K562 (cell line): ENCODE results near the gene FGF23. TPM values are rescaled to one million over a fixed set of nuclear protein-coding genes. Genes with fewer than 3 reads are reported as not detected.
A peak's percentile ranks its signal among the peaks of the same experiment; 100 is the strongest.

Experiments used
- EHMT2 ChIP-seq: fragments of 450-650 bp; IDR thresholded peaks from 2 replicates; pipeline ENCODE4 v1.6.1; 2018; ENCODE audit warnings: antibody characterized with exemption
- ELK1 ChIP-seq: sonication (generic); formaldehyde crosslinking; IDR thresholded peaks from 2 replicates; pipeline ENCODE4 v1.8.1; 2022; ENCODE audit warnings: missing genetic modification reagents
- EWSR1 ChIP-seq: fragments of 450-650 bp; IDR thresholded peaks from 2 replicates; pipeline ENCODE4 v1.6.1; 2018; ENCODE audit warnings: borderline replicate concordance, mild to moderate bottlenecking, low read depth, moderate library complexity; ENCODE audit not compliant: partially characterized antibody
- FOXK1 ChIP-seq: sonication (generic); formaldehyde crosslinking; IDR thresholded peaks from 2 replicates; pipeline ENCODE4 v1.8.0; 2022; ENCODE audit warnings: missing genetic modification reagents, mild to moderate bottlenecking, borderline replicate concordance
- GTF2B ChIP-seq: IDR thresholded peaks from 2 replicates; pipeline ENCODE4 v1.6.1; 2011; ENCODE audit not compliant: insufficient read length; ENCODE audit errors: extremely low read depth
- HMG20B ChIP-seq: fragments of 250-450 bp; sonication (Bioruptor Pico); IDR thresholded peaks from 2 replicates; pipeline ENCODE4 v1.5.0; 2021; ENCODE audit warnings: mild to moderate bottlenecking
- ID3 ChIP-seq, 2 experiments: fragments of 250-450 bp in 1 of 2; fragments of 450-650 bp in 1 of 2; sonication (Bioruptor Pico) in 1 of 2; IDR thresholded peaks; 2 replicates each; pipeline versions ENCODE4 v1.6.1 to v1.8.0; 2016 to 2021; ENCODE audit warnings: mild to moderate bottlenecking in 2 of 2, moderate library complexity in 2 of 2, missing compliant biosample characterization in 1 of 2, missing genetic modification characterization in 1 of 2
- KLF16 ChIP-seq: IDR thresholded peaks from 2 replicates; pipeline ENCODE4 v1.6.1; 2016; ENCODE audit warnings: antibody characterized with exemption
- LARP7 ChIP-seq: fragments of 450-650 bp; IDR thresholded peaks from 2 replicates; pipeline ENCODE4 v1.6.1; 2016
- LCOR ChIP-seq: sonication (generic); formaldehyde crosslinking; IDR thresholded peaks from 2 replicates; pipeline ENCODE4 v1.8.0; 2022; ENCODE audit warnings: mild to moderate bottlenecking, missing genetic modification reagents
- NFIC ChIP-seq: fragments of 450-650 bp; IDR thresholded peaks from 2 replicates; pipeline ENCODE4 v1.6.1; 2017; ENCODE audit warnings: mild to moderate bottlenecking, inconsistent platforms
- NONO ChIP-seq, 2 experiments: fragments of 200-400 bp in 1 of 2; fragments of 450-650 bp in 1 of 2; formaldehyde crosslinking in 1 of 2; IDR thresholded peaks; 2 replicates each; pipeline ENCODE4 v1.6.1; 2017; ENCODE audit warnings: low read depth in 2 of 2, mild to moderate bottlenecking in 2 of 2, moderate library complexity in 2 of 2, low read length in 1 of 2
- RBBP5 ChIP-seq: fragments of 200-600 bp; sonication (generic); IDR thresholded peaks from 2 replicates; pipeline ENCODE4 v1.6.1; 2012; ENCODE audit warnings: borderline replicate concordance, mild to moderate bottlenecking, low read length, control low read depth, inconsistent platforms; ENCODE audit not compliant: insufficient read depth, poor library complexity, severe bottlenecking
- ZNF668 ChIP-seq: fragments of 250-450 bp; sonication (Bioruptor Pico); IDR thresholded peaks from 2 replicates; pipeline ENCODE4 v1.8.0; 2022; ENCODE audit warnings: mild to moderate bottlenecking, inconsistent platforms
- ZSCAN29 ChIP-seq: fragments of 450-650 bp; IDR thresholded peaks from 2 replicates; pipeline ENCODE4 v1.6.1; 2017
- polyA plus RNA-seq, 8 experiments: library from polyadenylated mRNA; depleted of rRNA in 4 of 8; stranded (reverse) in 5 of 8; unstranded in 3 of 8; fragments of >200 nt; fragmentation: Nextera tagmentation in 2 of 8; fragmentation: Illumina TruSeq in 1 of 8; extraction: Ambion mirVana in 2 of 8; extraction: Trizol in 1 of 8; gene quantifications; 2 replicates each; pipeline versions ENCODE4 v1.2.1 to v1.2.3, GENCODE V29; 2011 to 2014; ENCODE audit warnings: inconsistent platforms in 1 of 8, missing spikeins in 1 of 8
- total RNA-seq, 7 experiments: library from RNA; depleted of rRNA in 6 of 7; stranded (reverse); fragments of >200 nt in 6 of 7; fragmentation: Illumina TruSeq in 2 of 7; extraction: Trizol in 2 of 7; gene quantifications; 2 replicates each; pipeline versions ENCODE4 v1.2.1 to v1.2.3, GENCODE V29; 2011 to 2021; ENCODE audit warnings: low replicate concordance in 1 of 7
- TF ChIP-seq, protein P1 (sequence below): fragments of 450-650 bp; IDR thresholded peaks from 2 replicates; pipeline ENCODE4 v1.6.1; 2018; ENCODE audit not compliant: partially characterized antibody
- TF ChIP-seq, protein P2 (sequence below): fragments of 250-450 bp; sonication (Bioruptor Pico); IDR thresholded peaks from 2 replicates; pipeline ENCODE4 v1.8.0; 2021; ENCODE audit warnings: mild to moderate bottlenecking, moderate library complexity
- TF ChIP-seq, protein P3 (sequence below): sonication (generic); formaldehyde crosslinking; IDR thresholded peaks from 2 replicates; pipeline ENCODE4 v1.8.1; 2023; ENCODE audit warnings: mild to moderate bottlenecking, missing genetic modification reagents

FGF23 gene
- total and polyA plus RNA-seq, 9 of the 15 experiments (the other 6 are each of a cell fraction or from before 2014, with no cell fraction given): 0.38 TPM; not detected in 8

- TF ChIP-seq ELK1 (CRISPR knock-in tag) (no peak), ZNF668 (no peak), HMG20B (CRISPR knock-in tag) (no peak), NFIC (peak; percentile 78), LCOR (CRISPR knock-in tag) (no peak), RBBP5 (no peak), ZSCAN29 (no peak), LARP7 (no peak), ID3 (CRISPR knock-in tag; IDR thresholded peaks at IDR 0.05) (no peak), ID3 (tag; IDR thresholded peaks at IDR 0.05) (no peak), EHMT2 (peak; percentile 65), KLF16 (peak; percentile 62; the same call in 1 of the 2 replicates), GTF2B (no peak), EWSR1 (no peak), FOXK1 (CRISPR knock-in tag) (no peak), NONO (IDR thresholded peaks at IDR 0.05; ENCODE audit: low read depth in 2 of 2, low read length in 1 of 2) (no peak)
- TF ChIP-seq, protein P1, sequence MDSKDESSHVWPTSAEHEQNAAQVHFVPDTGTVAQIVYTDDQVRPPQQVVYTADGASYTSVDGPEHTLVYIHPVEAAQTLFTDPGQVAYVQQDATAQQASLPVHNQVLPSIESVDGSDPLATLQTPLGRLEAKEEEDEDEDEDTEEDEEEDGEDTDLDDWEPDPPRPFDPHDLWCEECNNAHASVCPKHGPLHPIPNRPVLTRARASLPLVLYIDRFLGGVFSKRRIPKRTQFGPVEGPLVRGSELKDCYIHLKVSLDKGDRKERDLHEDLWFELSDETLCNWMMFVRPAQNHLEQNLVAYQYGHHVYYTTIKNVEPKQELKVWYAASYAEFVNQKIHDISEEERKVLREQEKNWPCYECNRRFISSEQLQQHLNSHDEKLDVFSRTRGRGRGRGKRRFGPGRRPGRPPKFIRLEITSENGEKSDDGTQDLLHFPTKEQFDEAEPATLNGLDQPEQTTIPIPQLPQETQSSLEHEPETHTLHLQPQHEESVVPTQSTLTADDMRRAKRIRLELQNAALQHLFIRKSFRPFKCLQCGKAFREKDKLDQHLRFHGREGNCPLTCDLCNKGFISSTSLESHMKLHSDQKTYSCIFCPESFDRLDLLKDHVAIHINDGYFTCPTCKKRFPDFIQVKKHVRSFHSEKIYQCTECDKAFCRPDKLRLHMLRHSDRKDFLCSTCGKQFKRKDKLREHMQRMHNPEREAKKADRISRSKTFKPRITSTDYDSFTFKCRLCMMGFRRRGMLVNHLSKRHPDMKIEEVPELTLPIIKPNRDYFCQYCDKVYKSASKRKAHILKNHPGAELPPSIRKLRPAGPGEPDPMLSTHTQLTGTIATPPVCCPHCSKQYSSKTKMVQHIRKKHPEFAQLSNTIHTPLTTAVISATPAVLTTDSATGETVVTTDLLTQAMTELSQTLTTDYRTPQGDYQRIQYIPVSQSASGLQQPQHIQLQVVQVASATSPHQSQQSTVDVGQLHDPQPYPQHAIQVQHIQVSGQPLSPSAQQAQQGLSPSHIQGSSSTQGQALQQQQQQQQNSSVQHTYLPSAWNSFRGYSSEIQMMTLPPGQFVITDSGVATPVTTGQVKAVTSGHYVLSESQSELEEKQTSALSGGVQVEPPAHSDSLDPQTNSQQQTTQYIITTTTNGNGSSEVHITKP: peak; percentile 77
- TF ChIP-seq, protein P2, sequence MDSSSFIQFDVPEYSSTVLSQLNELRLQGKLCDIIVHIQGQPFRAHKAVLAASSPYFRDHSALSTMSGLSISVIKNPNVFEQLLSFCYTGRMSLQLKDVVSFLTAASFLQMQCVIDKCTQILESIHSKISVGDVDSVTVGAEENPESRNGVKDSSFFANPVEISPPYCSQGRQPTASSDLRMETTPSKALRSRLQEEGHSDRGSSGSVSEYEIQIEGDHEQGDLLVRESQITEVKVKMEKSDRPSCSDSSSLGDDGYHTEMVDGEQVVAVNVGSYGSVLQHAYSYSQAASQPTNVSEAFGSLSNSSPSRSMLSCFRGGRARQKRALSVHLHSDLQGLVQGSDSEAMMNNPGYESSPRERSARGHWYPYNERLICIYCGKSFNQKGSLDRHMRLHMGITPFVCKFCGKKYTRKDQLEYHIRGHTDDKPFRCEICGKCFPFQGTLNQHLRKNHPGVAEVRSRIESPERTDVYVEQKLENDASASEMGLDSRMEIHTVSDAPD: no peak
- TF ChIP-seq, protein P3, sequence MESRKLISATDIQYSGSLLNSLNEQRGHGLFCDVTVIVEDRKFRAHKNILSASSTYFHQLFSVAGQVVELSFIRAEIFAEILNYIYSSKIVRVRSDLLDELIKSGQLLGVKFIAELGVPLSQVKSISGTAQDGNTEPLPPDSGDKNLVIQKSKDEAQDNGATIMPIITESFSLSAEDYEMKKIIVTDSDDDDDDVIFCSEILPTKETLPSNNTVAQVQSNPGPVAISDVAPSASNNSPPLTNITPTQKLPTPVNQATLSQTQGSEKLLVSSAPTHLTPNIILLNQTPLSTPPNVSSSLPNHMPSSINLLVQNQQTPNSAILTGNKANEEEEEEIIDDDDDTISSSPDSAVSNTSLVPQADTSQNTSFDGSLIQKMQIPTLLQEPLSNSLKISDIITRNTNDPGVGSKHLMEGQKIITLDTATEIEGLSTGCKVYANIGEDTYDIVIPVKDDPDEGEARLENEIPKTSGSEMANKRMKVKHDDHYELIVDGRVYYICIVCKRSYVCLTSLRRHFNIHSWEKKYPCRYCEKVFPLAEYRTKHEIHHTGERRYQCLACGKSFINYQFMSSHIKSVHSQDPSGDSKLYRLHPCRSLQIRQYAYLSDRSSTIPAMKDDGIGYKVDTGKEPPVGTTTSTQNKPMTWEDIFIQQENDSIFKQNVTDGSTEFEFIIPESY (CRISPR knock-in tag): no peak
These were observed 9.2 kb upstream of the FGF23 start (continued) for GRCh38 chr12:4388662-4389061.
